Prostate gland (tissue), 2 donors: ENCODE measurements around the gene APBA1. TPM values are rescaled to one million over a fixed set of nuclear protein-coding genes. Genes with fewer than 3 reads are reported as not detected.

Experiments
- DNase-seq: peaks from one replicate; pipeline ENCODE4 v3.0.0-alpha.2; 2019; ENCODE audit warnings: low spot score
- H3K27ac ChIP-seq, 2 donors: fragments of 200-600 bp; sonication (generic); 2 replicates each; pipeline ENCODE4 v1.5.1; 2017 to 2019
- H3K27me3 ChIP-seq: fragments of 200-600 bp; sonication (generic); replicated peaks from 2 replicates; pipeline ENCODE4 v1.5.1; 2019; ENCODE audit not compliant: insufficient read depth
- H3K36me3 ChIP-seq, 2 donors: fragments of 200-600 bp; sonication (generic); 1 replicate in 1 of 2; 2 replicates in 1 of 2; pipeline versions ENCODE4 v1.5.1 to v1.8.1; 2017 to 2019
- H3K4me1 ChIP-seq: fragments of 200-600 bp; sonication (generic); replicated peaks from 2 replicates; pipeline ENCODE4 v1.5.1; 2019
- H3K4me3 ChIP-seq, 2 donors: fragments of 200-600 bp; sonication (generic); 2 replicates each; pipeline ENCODE4 v1.5.1; 2017 to 2019
- H3K9me3 ChIP-seq: fragments of 200-600 bp; sonication (generic); 2 replicates; pipeline ENCODE4 v1.5.1; 2017
- POLR2A ChIP-seq: fragments of 450-650 bp; IDR thresholded peaks from one replicate; pipeline ENCODE4 v1.6.1; 2016; ENCODE audit warnings: antibody characterized with exemption, mild to moderate bottlenecking
- POLR2AphosphoS5 ChIP-seq: sonication (generic); formaldehyde crosslinking; IDR thresholded peaks from one replicate; pipeline ENCODE4 v1.6.1; 2017; ENCODE audit warnings: antibody characterized with exemption
- WGBS: methylation state at CpG from one replicate; pipeline ENCODE4 v1.1.5; 2018; 5-methylcytosine and 5-hydroxymethylcytosine counted together
- intact Hi-C: fragments of 100-400 bp; cut with DNase I; formaldehyde crosslinking; loops from one replicate; pipeline ENCODE4 v1.14.2; 2022
- total RNA-seq, 2 donors: library from RNA; depleted of rRNA; stranded (reverse); fragments of >200 nt; gene quantifications; one replicate each; pipeline ENCODE4 v1.1.0, GENCODE V29; 2016
- TF ChIP-seq, protein P1 (sequence below), 4 experiments: fragments of 200-600 bp in 2 of 4; fragments of 450-650 bp in 2 of 4; sonication (generic) in 2 of 4; IDR thresholded peaks; 1 replicate in 3 of 4; 2 replicates in 1 of 4; pipeline ENCODE4 v1.5.1; 2016 to 2019; ENCODE audit warnings: antibody characterized with exemption in 4 of 4, mild to moderate bottlenecking in 2 of 4, moderate library complexity in 2 of 4

The APBA1 gene
- total RNA-seq, 2 donors from 2014 or later = 2.2 to 7.5 TPM

DNA sequence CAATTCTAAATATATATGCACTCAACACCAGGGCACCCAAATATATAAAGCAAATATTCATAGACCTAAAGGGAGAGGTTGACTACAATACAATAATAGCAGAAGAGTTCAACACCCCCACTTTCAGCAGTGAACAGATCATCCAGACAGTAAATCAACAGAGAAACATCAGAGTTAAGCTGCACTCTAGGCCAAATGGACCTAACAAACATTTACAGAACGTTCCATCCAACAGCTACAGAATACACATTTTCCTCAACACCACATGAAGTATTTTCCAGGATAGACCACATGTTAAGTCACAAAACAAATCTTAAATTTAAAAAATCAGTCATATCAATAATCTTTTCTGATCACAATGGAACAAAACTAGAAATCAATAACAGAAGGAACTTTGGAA is 18.9 kb downstream of the APBA1 start:
- WGBS = 43% methylated on average over 1 of the region's 1 CpG

DNA sequence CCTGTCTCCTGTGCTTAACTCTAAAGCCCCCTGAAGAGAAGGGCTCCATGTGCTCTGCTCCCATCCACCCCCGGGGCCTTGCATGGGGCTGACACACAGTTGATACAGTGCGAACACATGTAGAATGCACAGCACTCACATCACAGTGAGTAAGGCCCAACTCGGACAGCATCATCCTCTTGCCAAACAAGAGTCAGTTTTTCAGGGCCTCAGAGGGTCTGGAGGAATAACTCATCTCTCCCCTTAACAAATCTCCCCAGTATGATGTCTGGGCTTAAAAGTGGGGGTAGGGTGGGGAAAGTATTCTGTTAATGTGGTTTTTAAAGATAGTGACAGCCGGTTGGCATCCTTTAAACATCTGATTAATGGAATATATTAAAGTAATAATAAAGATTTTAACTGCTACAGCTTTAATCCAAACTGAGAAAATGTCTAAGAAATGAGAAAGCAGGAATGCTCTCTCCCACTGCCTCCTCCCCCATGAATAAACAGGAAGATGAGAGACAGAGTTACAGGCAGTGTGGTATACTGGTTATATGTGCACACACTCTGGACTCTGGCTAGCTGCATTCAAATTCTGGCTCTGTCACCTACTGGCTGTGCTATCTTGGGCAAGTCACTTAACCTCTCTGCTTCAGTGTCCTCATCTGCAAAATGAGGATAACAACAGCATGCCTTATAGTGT is 22.5 kb downstream of the APBA1 start:
- H3K4me3 ChIP-seq = no peak overlapping the region
- no peaks in the 10 kb centered on the region for H3K4me1 ChIP-seq
- H3K9me3 ChIP-seq = no peaks in the 10 kb centered on the region
- WGBS = 43% methylated on average over 4 of the region's 4 CpGs
- H3K27ac ChIP-seq = no peak overlapping the region
- no peak for DNase-seq
- intact Hi-C loops = no loop called here
- no peaks in the 10 kb centered on the region for H3K36me3 ChIP-seq
- TF ChIP-seq, protein P1, sequence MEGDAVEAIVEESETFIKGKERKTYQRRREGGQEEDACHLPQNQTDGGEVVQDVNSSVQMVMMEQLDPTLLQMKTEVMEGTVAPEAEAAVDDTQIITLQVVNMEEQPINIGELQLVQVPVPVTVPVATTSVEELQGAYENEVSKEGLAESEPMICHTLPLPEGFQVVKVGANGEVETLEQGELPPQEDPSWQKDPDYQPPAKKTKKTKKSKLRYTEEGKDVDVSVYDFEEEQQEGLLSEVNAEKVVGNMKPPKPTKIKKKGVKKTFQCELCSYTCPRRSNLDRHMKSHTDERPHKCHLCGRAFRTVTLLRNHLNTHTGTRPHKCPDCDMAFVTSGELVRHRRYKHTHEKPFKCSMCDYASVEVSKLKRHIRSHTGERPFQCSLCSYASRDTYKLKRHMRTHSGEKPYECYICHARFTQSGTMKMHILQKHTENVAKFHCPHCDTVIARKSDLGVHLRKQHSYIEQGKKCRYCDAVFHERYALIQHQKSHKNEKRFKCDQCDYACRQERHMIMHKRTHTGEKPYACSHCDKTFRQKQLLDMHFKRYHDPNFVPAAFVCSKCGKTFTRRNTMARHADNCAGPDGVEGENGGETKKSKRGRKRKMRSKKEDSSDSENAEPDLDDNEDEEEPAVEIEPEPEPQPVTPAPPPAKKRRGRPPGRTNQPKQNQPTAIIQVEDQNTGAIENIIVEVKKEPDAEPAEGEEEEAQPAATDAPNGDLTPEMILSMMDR (IDR thresholded peaks at IDR 0.05) = no peak
- TF ChIP-seq POLR2A (no peak), POLR2AphosphoS5 (no peak)
- H3K27me3 ChIP-seq = no peaks in the 10 kb centered on the region

More for the DNA sequence above, 18.9 kb downstream of the APBA1 start:
- Histone ChIP-seq H3K9me3 (no peaks in the 10 kb centered on the region), H3K4me3 (no peak overlapping the region), H3K4me1 (no peaks in the 10 kb centered on the region), H3K27ac (no peak overlapping the region), H3K27me3 (no peaks in the 10 kb centered on the region), H3K36me3 (no peaks in the 10 kb centered on the region)
- intact Hi-C loops = no loop called here
- no peak for DNase-seq
- TF ChIP-seq, protein P1 (IDR thresholded peaks at IDR 0.05) = no peak
- no peak for TF ChIP-seq POLR2AphosphoS5
- TF ChIP-seq POLR2A = no peak

DNA sequence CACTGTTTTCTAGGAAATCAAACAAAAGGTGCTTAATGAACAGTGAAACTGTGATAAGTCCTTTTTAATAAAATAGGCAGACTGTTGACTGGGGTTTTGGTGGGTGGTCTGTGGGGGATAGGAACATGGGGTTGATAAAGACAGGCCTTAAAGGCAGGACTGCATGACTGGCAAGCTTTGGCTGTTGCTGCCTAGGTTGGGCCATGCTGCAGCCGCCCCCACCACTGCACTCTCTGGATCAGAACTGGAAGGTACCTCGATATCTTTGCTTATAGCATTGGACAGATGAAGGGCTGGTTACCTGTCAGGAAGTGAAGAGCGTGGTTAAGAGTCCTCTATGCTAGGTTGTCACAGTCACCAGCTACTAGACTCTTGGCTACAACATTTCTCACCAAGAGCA is 24.4 kb downstream of the APBA1 start:
- H3K36me3 ChIP-seq = no peaks in the 10 kb centered on the region
- no peaks in the 10 kb centered on the region for H3K9me3 ChIP-seq
- DNase-seq = no peak
- H3K4me1 ChIP-seq = no peaks in the 10 kb centered on the region
- H3K27me3 ChIP-seq = no peaks in the 10 kb centered on the region
- 95% methylated on average over 3 of the region's 3 CpGs for WGBS
- H3K27ac ChIP-seq = no peak overlapping the region
- TF ChIP-seq POLR2AphosphoS5 = no peak
- TF ChIP-seq, protein P1 (IDR thresholded peaks at IDR 0.05) = no peak
- no peak for TF ChIP-seq POLR2A
- intact Hi-C loops = no loop called here
- H3K4me3 ChIP-seq = no peak overlapping the region

DNA sequence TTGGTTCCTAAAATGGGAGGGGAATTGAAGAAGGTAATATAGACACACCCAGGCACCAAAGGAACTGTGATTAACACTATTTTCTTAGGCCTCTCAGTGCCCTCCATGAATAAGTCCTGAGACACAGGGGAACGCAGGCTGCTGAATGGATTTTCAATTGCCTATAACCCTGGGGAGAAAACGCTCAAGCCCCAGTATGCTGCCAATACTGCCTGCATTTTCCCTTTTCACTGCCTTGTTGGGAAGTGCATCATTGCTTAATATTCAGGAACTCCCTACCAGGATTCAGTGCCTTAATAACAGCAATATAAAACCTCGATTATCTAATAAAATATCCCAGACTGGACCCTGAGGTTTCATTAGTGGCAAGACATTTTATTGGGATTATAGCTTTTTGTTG is 25.4 kb downstream of the APBA1 start:
- 53% methylated on average over 3 of the region's 3 CpGs for WGBS
- no peaks in the 10 kb centered on the region for H3K36me3 ChIP-seq
- DNase-seq = no peak
- no peaks in the 10 kb centered on the region for H3K27me3 ChIP-seq
- no peak overlapping the region for H3K4me3 ChIP-seq
- no peaks in the 10 kb centered on the region for H3K9me3 ChIP-seq
- TF ChIP-seq POLR2A (no peak), POLR2AphosphoS5 (no peak)
- TF ChIP-seq, protein P1 (IDR thresholded peaks at IDR 0.05) = no peak
- intact Hi-C loops = no loop called here
- H3K27ac ChIP-seq = no peak overlapping the region
- H3K4me1 ChIP-seq = no peaks in the 10 kb centered on the region

DNA sequence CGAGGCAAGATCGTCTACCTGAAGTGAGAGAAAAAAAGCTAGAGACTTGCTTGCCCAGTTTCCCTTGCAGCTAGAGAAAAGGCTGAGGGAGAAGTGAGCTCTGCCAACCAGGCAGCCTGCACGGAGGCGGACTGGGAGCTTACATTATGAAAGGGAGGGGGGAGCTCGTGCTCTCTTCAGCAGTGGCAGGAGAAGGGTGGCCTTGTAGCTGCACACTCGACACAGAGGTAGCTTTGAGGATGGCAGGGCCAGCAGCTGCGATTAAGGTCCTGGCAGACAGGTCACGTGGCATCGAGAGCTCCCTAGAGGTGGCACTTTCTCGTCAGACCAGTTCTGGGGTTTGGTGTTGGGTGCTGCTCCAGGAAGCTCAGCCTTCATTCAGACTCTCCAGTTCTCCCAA is 26.7 kb downstream of the APBA1 start:
- TF ChIP-seq, protein P1 (IDR thresholded peaks at IDR 0.05) = peak in 2 of 4 experiments; percentile 8 to 18
- TF ChIP-seq POLR2AphosphoS5 (peak; percentile 59), POLR2A (no peak)
- Histone ChIP-seq H3K27me3 (no peaks in the 10 kb centered on the region), H3K4me1 (no peaks in the 10 kb centered on the region), H3K4me3 (no peak overlapping the region), H3K27ac (peak overlapping the region; percentile 41 to 63), H3K36me3 (no peaks in the 10 kb centered on the region), H3K9me3 (no peaks in the 10 kb centered on the region)
- peak; percentile 81 for DNase-seq
- 38% methylated on average over 10 of the region's 10 CpGs for WGBS
- intact Hi-C loops = no loop called here
